AG20443 (cell line): ENCODE results near the gene CAV2.

Experiments used
- DNase-seq: peaks from one replicate; pipeline ENCODE4 v3.0.0; 2012; ENCODE audit warnings: low spot score, mixed read lengths

The CAV2 gene

DNA sequence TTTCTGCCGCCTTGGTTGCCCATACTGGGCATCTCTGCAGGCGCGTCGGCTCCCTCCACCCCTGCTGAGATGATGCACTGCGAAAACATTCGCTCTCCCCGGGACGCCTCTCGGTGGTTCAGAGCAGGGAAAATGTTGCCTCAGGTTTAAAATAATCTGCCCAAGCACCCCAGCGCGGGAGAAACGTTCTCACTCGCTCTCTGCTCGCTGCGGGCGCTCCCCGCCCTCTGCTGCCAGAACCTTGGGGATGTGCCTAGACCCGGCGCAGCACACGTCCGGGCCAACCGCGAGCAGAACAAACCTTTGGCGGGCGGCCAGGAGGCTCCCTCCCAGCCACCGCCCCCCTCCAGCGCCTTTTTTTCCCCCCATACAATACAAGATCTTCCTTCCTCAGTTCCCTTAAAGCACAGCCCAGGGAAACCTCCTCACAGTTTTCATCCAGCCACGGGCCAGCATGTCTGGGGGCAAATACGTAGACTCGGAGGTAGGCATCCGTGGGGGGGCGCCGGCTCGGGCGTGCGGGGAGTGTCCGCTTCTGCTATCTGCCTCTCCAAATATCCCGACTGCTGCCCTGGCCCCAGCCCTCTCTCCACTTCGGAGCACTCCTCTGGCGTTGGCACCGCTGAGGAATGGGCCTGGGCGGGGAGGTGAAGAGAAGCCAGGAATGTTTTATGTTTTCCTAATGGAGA, 25.2 kb downstream of the CAV2 start, which contains the start of gene CAV1:
Gene CAV1, plus strand, starts transcription at position 428 of the 689 bp plus-strand sequence. Its CDS starts 27 bp downstream, at position 455.
- DNase-seq = peak; percentile 89

DNA sequence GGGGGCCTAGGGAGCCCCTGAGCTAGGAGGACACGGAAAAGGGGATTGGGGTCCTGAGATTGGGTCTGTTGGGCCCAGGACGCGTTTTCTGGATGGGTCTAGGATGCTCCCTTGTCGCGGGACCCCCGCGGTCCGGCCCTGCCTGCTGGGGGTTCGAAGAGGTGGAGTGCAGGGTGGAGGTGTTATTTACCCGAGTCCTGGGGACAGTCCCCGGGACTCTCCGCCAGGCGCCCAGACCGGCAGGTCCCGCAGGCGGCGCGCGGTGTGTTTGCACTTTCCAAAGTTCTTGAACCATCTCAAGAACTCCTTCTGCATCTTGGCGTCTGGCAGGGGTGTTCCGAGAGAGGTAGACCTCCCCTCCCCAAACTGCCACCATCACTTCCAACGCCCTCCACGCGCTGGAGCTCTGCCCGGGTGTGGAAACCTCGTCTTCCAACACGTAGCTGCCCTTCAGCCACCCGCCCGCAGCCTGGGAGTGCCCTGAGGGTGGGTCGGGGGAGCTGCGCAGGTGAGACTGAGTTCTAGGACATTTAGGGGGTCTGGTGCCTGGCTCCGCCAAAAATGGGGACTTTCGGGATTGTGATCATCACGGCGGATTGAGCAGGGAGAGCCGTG, 25.9 kb downstream of the CAV2 start:
- no peak for DNase-seq

- peak; percentile 93 for DNase-seq
Measured at GRCh38 chr7:116525913-116526861, 26.6 kb downstream of the CAV2 start.

- DNase-seq = no peak
Measured at GRCh38 chr7:116526897-116527296, 27.4 kb downstream of the CAV2 start.

GRCh38 chr7:116527521-116527920, 28.0 kb downstream of the CAV2 start:
- DNase-seq = no peak

DNA sequence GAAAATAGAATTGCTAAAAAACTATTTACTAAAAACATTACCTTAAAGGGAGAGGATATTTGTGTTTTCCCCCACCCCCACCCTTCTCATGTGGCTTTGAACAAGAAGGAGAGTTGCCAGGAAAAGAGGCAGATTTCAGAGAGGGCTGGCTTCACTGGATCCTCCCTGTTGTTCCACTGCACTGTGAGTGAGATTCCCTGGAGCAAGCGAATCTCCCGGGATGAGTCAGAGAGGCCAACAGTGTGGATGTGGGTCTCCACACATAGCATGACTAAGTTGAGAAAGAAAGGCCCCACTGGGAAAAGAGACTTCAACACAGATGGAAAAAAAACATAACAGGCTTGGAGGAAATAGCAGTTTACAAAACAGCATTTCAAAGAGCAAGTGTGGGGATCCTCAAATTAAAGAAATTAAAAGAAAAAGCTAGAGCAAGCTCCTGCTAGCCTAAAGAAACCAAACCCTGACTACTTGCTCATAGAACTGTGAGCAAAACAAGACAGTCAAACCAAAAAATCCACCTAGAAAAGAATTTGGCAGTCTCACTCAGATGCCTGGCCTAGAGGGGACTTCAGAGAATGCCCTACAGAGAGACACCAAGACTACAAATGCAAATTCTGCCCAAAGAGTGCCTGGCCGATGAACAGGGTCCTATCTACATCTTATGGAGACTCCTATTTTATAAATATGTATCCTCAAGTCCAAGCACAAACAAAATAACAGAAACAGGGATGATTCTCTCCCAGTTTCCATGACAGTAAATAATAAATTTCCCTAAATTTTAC, 28.7 kb downstream of the CAV2 start:
- DNase-seq = peak; percentile 84

DNA sequence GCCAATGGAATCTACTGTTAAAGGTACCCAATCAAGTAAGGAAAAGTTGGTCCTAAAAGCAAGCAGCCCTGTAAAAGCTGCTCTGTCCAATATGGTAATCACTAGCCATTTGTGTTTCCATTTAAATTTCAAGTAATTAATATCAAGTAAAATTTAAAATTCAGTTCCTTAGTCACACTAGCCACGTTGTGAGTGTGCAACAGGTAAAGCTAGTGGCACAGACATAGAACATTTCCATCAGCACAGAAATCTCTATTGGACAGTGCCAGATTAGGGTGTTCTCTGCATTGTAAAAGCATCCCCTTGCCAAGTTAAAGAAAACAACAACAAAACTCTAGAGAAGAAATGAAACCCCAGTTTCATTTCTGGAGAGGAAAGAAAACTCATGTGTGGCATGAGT, 29.7 kb downstream of the CAV2 start:
- DNase-seq = no peak

GRCh38 chr7:116530107-116530820, 30.7 kb downstream of the CAV2 start:
- no peak for DNase-seq

DNA sequence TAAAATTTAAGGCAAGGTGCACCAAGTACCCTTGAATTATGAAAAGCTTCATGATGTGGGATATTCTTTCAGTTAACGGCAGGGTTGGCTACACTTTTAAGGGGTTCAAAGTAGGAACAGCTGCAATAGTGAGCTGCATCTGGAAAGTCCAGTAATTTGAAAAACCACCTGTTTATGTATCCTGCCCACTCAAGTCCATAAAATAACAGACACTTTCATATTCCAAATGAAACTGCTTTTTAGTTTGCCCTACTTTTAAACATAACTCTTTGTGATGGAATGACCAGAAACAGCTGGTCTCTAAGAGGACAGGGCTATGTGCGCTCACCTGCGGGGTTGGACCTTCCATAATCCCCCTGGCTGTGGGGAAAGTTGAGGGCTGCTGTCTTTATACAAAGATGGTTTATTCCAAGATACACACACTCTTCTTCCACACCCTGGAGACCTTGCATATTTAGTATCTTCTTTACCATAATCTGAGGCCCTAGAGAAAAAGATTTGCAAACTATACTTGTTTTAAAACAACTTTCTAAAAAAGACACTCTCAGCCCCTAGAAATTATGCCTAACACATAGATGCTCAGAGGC, 32.7 kb downstream of the CAV2 start:
- DNase-seq = no peak

- DNase-seq = peak; percentile 51
Measured at GRCh38 chr7:116534790-116535189, 35.3 kb downstream of the CAV2 start.

GRCh38 chr7:116535416-116535815, 35.9 kb downstream of the CAV2 start:
- DNase-seq = no peak

DNA sequence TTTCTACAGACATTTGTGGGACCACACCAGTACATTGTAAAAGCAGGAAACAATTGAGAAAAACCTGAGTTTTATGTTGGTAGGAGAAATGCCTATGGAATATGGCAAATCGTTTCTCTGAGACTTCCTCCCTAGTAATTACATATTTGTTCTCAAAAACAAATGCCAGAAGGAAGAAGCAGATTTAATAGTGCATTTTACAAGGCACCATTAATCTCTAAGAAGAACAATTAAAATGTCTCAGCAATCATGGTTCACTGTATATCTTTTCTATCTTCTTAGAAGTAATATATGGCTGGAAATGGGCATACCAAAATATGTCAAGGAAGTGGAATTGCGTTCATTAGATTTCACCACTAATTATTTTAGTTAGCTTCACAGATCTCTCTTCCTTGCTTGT, 38.6 kb downstream of the CAV2 start:
- no peak for DNase-seq

DNA sequence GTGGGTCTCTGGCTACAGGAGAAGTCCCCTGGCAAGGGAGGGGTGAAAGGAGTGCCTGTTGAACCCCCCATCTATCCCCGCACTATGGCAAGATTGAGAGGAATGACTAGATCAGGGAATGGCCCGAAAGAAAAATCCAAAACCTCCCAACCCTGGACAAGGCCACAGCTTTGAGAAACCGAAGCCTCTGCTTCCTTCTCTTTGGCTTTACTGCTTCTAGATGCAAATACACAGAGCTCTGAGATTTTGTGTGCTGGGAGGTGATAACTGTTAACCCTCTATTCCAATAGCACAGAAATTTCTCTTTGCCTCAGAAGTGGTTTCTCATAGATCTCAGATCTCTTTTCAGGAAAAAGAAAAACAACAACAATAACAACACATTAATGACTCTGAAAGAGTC, 40.3 kb downstream of the CAV2 start:
- DNase-seq = no peak

DNA sequence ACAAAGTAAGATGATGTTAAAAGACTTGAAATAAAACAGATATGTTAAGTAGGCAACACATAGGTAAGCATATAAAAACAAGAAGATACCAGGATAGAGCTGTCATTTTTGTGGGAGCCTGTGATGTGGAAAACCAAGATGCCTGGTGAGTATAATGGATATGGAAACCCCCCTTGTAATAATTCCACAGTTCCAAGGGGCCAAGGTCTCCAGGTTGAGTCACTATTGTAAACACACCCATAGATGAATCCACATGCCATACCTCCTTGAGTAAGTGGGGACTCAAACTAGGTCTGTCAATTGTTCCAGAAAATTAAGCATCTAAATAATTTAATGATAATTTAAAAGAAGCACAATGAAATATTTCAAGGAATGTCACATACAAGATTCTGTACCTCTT, 41.2 kb downstream of the CAV2 start:
- DNase-seq = no peak

- DNase-seq = no peak
Measured at GRCh38 chr7:116541951-116542350, 42.4 kb downstream of the CAV2 start.

- no peak for DNase-seq
Measured at GRCh38 chr7:116542618-116543017, 43.1 kb downstream of the CAV2 start.

GRCh38 chr7:116543664-116544063, 44.1 kb downstream of the CAV2 start:
- peak; percentile 35 for DNase-seq

- no peak for DNase-seq
Measured at GRCh38 chr7:116544487-116544886, 44.9 kb downstream of the CAV2 start.

DNA sequence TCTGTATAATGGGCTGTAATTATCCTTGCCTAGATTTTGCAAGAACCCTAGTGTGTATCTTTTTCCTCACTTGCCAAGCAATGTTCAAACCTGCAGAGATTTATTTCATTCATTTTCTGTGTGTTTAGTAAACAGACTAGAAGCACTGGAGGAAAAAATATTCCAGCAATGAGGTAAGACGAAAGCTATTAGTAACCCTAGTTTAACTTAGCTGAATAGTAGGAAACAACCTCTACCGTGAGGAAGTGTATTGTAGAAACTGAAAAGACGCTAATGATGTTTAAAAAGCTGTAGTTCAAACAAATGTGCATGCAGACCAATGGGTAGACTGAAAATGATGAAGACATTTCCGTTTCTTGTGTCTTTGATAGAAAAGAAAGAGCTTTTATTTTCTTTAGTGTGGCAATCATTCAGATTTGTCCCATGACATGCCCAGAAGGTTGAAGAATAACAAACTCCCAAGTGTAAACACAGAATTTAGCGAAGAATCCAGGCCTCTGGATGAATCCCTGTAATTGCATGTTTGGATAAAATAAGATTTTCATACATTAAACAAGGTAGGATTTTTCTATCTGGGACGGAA, 46.0 kb downstream of the CAV2 start:
- DNase-seq = no peak

GRCh38 chr7:116546054-116546453, 46.5 kb downstream of the CAV2 start:
- DNase-seq = no peak
